ENCODE measurements around the gene SCN1A. TPM values are rescaled to one million over a fixed set of nuclear protein-coding genes. Genes with fewer than 3 reads are reported as not detected.

SCN1A gene
- total RNA-seq, 8 experiments from 2014 or later = 0.10 to 50.7 (median 4.1) TPM

DNA sequence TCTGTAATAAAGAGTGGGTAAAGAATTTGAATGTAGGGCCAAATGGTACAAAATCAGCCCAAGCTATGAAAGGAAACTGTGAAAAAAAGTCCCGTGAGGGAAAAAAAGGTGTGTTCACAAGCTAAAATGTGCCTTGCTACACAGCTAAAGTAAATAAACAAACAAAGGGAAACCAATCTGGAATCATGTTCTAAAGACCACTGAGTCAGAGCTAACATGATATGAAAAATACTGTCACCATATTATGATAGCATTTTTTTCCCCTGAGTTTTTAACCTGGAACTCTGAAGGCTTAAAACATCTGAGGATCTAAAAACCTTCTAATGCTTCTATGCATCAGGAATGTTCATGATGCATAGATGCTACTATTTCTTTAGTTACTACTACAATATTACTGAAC lies 58.8 kb downstream of the SCN1A start:
- in situ Hi-C loops (cut with MboI; ENCODE audit: low pct_unique_long_range_greater_than_20kb in 2 of 9, low sequenced_read_pairs in 9 of 9, unreplicated experiment in 9 of 9) = no loop called here
- Histone ChIP-seq H3K4me1 (replicated peaks in 1 of 2) (no peaks in the 10 kb centered on the region), H3K27ac (no peak overlapping the region), H3K4me3 (no peak overlapping the region)
- ATAC-seq (replicated peaks in 6 of 8) = no peak
- 13 to 100% (median 85%) methylated on average over 1 of the region's 1 CpG for WGBS, 10 experiments

DNA sequence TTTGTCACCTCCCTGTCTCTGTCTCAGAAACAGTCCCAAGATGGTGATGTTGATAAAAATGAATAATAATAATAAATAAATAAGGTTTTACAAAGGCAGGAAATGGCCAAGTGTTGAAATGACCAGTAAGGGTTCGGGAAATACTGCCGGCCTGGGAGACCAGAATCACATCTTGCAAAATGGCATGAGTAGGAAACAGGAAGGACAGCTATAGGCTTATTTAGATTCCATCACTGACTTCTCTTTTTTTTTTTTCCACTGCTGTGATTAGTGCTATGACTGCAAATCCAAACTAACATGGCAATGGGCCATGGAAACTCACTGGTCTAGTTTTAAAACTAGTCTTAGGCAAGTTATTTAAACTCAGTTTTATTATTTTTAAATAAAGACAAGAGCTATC lies 60.6 kb downstream of the SCN1A start:
- Histone ChIP-seq H3K4me3 (no peak overlapping the region), H3K27ac (no peak overlapping the region), H3K4me1 (replicated peaks in 1 of 2) (no peaks in the 10 kb centered on the region)
- no peak for ATAC-seq (replicated peaks in 6 of 8)
- WGBS, 10 experiments = 62 to 93% (median 91%) methylated on average over 1 to 2 of the region's 2 CpGs; no CpG with 5 or more reads in 2 of the 10 experiments
- in situ Hi-C loops (cut with MboI; ENCODE audit: low pct_unique_long_range_greater_than_20kb in 2 of 9, low sequenced_read_pairs in 9 of 9, unreplicated experiment in 9 of 9) = no loop called here

DNA sequence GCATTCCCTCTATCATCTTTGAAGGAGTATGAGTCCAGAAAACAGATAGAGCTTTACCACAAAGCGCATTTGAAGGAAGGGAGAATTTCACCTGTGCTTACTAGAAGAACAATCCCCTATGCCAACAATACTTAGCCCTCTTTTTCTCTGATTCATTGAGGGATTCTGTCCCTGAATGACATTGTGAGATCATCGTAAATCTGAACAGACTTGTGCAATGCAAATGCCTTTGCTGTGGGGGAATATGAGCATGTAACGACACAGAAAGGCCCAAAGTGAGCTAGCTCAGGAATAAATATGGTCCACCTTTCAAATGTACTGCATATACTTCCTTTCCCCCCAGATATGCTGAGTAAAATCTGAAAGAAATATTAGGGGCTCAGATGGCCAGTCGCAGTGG lies 67.6 kb downstream of the SCN1A start:
- in situ Hi-C loops (cut with MboI; ENCODE audit: low pct_unique_long_range_greater_than_20kb in 2 of 9, low sequenced_read_pairs in 9 of 9, unreplicated experiment in 9 of 9) = no loop called here
- ATAC-seq (replicated peaks in 6 of 8) = peak in 1 of 8 experiments; percentile 61
- Histone ChIP-seq H3K4me3 (no peak overlapping the region), H3K27ac (no peak overlapping the region), H3K4me1 (replicated peaks in 1 of 2) (no peaks in the 10 kb centered on the region)
- WGBS, 10 experiments = 40 to 100% (median 80%) methylated on average over 1 to 4 of the region's 4 CpGs; no CpG with 5 or more reads in 3 of the 10 experiments

DNA sequence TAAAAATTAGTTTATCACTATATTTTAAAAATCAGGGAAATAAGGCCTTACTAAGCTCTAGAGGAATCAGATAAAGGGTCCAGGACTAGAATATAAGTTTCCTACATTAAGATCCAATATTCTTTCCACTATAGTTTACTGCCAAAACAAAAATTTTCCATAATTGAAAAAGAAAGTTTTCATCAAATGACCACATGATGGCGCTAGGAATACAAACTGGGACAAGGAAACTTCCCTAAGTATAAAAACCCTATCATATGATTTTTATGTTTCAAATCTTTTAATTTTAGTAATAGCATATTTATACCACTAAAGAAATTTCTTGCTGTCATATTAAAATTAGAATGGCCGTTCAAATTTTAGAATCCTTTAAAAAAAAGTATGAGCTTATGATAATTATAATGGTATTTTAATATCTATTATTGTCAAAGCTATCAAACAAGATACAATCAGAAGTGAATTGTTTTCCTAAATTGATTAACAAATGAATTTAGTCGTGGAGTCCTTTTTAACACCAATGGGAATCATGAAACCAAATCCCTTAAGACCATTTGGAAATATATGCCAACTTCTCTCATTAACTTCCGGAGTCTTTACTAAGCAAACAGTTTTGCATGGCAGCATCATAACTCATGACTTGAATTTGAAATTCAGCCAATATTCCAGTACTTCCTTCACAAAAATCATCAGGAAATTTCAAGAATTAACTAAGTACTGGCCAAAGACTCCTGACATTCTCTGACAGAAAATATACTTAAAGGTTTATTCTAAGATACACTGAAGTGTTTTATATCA lies 70.3 kb downstream of the SCN1A start:
- 0 to 45% (median 7%) methylated on average over 1 to 4 of the region's 4 CpGs for WGBS, 10 experiments
- Histone ChIP-seq H3K4me1 (replicated peaks in 1 of 2) (no peaks in the 10 kb centered on the region), H3K4me3 (no peak overlapping the region), H3K27ac (no peak overlapping the region)
- in situ Hi-C loops (cut with MboI; ENCODE audit: low pct_unique_long_range_greater_than_20kb in 2 of 9, low sequenced_read_pairs in 9 of 9, unreplicated experiment in 9 of 9) = no loop called here
- ATAC-seq (replicated peaks in 6 of 8) = peak in 2 of 8 experiments; percentile 17 to 44

DNA sequence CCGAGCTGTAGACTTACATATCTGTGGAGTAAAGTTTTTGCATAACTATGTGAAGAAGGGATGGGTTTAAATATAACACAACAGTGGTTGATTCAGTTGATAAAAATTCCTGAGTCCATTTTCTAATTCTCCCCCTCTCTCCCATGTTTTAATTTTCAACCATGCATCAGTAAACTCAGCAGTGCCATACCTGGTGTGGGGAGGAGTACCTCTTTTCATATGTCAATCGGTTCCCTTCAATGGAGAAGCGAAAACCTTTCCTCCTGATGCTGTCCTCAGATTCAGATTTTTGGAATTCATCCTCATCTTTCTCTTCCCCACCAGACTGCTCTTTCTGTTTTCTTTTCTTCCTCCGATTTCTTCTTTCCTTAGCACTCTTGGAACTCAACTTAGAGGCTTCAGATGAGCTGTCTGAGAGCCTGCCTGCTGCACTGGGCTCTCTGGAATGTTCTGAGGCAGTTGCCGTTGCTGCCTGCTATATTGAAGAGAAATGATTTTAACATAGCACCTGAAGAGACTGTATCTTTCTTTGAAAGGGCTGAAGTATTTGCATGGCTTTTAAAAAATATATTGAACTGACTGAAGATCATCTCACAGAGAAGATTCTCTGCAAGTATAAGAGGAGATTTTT lies 82.9 kb downstream of the SCN1A start:
- ATAC-seq (replicated peaks in 6 of 8) = no peak
- Histone ChIP-seq H3K4me3 (no peak overlapping the region), H3K4me1 (replicated peaks in 1 of 2) (no peaks in the 10 kb centered on the region), H3K27ac (no peak overlapping the region)
- in situ Hi-C loops (cut with MboI; ENCODE audit: low pct_unique_long_range_greater_than_20kb in 2 of 9, low sequenced_read_pairs in 9 of 9, unreplicated experiment in 9 of 9) = no loop called here
- WGBS, 10 experiments = 42 to 95% (median 77%) methylated on average over 2 to 5 of the region's 5 CpGs

DNA sequence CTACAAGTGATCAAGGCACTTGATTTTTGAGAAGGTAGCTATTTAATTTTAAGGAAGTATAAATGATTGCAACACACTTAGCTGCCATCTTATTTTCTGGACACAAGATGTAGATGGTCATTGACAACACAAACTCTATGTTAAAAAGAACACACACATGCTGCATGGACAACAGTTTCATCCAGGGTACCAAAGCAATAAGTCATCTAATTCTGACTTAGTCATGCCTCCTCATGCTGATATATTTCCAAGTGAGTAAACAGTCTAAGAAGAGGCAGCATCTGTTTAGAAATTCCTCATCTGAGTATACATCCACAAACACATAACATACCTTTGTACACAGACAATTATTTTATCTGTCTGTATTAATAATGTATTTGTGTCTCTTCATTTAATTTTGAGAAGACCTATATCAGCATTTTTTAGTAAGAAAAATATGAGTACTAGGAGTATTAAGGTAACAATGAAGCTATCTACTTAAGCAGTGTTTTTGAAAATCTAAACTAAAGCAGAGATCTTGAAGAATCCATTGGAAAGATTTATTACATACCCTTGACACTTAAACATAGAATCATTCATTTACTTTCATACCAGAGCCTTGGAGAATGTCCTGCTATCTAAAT lies 84.9 kb downstream of the SCN1A start:
- H3K27ac ChIP-seq = no peak overlapping the region
- in situ Hi-C loops (cut with MboI; ENCODE audit: low pct_unique_long_range_greater_than_20kb in 2 of 9, low sequenced_read_pairs in 9 of 9, unreplicated experiment in 9 of 9) = no loop called here
- H3K4me3 ChIP-seq = no peak overlapping the region
- H3K4me1 ChIP-seq (replicated peaks in 1 of 2) = no peaks in the 10 kb centered on the region
- ATAC-seq (replicated peaks in 6 of 8) = no peak

DNA sequence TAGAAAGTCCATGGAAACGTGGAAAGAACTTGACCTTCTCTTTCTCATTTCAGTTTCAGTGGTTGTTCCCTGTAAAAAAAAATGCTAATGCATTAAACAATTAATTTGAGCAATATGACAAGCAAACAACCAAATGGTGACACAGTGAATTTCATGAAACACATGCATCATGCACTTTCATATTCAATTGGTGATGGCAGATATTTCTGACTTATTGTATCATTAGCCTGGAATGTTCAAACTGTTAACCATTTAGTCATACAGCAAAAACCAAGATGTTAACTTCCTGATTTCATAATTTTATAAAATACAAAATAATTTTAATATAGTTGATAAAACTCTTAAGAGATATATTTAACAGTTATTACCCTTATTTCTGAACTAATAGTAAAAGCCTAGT lies 85.5 kb downstream of the SCN1A start:
- H3K4me3 ChIP-seq = no peak overlapping the region
- ATAC-seq (replicated peaks in 6 of 8) = no peak
- no peak overlapping the region for H3K27ac ChIP-seq
- WGBS, 10 experiments = 13 to 100% (median 63%) methylated on average over 1 of the region's 1 CpG; no CpG with 5 or more reads in 2 of the 10 experiments
- in situ Hi-C loops (cut with MboI; ENCODE audit: low pct_unique_long_range_greater_than_20kb in 2 of 9, low sequenced_read_pairs in 9 of 9, unreplicated experiment in 9 of 9) = no loop called here
- H3K4me1 ChIP-seq (replicated peaks in 1 of 2) = no peaks in the 10 kb centered on the region

DNA sequence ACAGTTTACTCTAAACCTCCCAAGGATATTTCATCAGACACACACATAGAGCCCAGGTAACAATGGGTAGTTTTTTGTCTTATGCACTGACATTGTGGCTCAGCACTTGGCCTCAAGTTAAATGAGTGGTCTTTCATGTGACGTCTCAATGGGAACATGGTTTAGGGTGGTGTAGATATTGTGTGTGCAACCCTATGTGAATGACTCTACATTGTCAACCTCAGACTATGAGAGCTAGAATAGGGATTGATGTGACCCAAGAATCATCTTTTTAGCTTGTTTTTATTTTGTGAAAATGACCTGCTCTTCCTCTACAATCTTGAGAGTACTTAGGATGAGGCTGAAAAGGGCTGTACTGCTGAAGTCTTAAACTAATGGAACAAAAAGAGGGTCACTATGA lies 86.2 kb downstream of the SCN1A start:
- no peak for ATAC-seq (replicated peaks in 6 of 8)
- no peaks in the 10 kb centered on the region for H3K4me1 ChIP-seq (replicated peaks in 1 of 2)
- in situ Hi-C loops (cut with MboI; ENCODE audit: low pct_unique_long_range_greater_than_20kb in 2 of 9, low sequenced_read_pairs in 9 of 9, unreplicated experiment in 9 of 9) = no loop called here
- no peak overlapping the region for H3K4me3 ChIP-seq
- no peak overlapping the region for H3K27ac ChIP-seq
- 75 to 100% (median 83%) methylated on average over 1 of the region's 1 CpG; no CpG with 5 or more reads in 5 of the 10 experiments for WGBS, 10 experiments

DNA sequence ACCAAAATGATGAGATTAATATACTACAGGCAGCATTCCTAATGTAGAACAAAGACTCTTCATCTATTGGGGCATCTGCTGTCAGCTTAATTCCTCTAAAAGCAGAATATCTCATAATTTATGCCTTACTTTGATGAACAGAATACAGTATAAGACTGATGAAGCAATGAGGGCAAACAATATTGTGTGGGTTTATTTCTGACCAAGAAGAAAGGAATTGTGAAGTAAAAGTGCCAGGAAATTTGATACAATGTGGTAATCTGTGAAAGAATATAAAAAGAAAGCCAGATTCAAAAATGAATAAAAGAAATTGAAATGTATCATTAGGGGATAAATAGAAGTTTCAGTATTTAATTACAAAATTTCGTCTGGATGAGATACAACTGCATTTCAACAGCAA lies 95.5 kb downstream of the SCN1A start:
- ATAC-seq (replicated peaks in 6 of 8) = no peak
- 0 to 43% (median 9%) methylated on average over 1 of the region's 1 CpG for WGBS, 10 experiments
- Histone ChIP-seq H3K4me1 (replicated peaks in 1 of 2) (no peaks in the 10 kb centered on the region), H3K4me3 (no peak overlapping the region), H3K27ac (no peak overlapping the region)
- in situ Hi-C loops (cut with MboI; ENCODE audit: low pct_unique_long_range_greater_than_20kb in 2 of 9, low sequenced_read_pairs in 9 of 9, unreplicated experiment in 9 of 9) = no loop called here

DNA sequence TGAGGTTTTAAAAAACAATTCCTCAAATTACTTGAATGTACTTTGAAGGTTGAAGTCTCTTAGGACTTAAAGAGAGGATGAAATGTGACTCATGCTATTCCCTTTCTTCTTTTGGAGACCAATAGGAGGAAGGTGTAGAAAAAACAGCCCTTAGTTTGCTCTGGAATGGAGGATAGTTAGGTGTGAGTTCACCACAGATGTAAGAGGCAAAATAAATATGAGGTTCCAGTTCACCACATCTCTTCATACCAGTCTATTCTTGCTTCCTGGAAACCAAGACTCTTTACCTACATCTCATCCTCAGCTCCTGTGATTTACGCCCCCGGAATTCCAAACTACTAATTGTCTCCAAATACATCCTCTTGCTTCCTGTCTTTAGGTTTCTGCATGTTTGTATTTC lies 96.8 kb downstream of the SCN1A start:
- Histone ChIP-seq H3K4me3 (no peak overlapping the region), H3K4me1 (replicated peaks in 1 of 2) (no peaks in the 10 kb centered on the region), H3K27ac (no peak overlapping the region)
- WGBS, 10 experiments = 50 to 100% (median 91%) methylated on average over 2 of the region's 2 CpGs; no CpG with 5 or more reads in 4 of the 10 experiments
- no peak for ATAC-seq (replicated peaks in 6 of 8)
- in situ Hi-C loops (cut with MboI; ENCODE audit: low pct_unique_long_range_greater_than_20kb in 2 of 9, low sequenced_read_pairs in 9 of 9, unreplicated experiment in 9 of 9) = no loop called here

DNA sequence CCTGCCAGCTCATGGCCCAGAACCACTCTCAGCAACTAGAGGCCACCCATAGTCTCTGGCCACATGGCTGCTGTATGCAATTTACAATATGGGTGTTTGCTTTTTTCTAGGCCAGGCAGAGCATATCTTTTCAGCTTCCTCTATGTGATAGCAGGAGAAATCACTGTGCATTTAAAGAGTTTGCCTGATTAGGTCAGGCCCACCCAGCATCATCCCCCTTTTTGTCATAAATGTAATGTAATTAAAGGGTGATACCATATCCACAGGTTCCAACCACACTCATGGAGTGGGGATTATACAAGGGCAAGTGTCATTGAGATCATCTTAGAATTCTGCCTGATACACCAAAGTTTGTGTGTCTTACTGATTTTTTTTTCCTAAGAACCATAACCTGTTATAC lies 102.5 kb downstream of the SCN1A start:
- in situ Hi-C loops (cut with MboI; ENCODE audit: low pct_unique_long_range_greater_than_20kb in 2 of 9, low sequenced_read_pairs in 9 of 9, unreplicated experiment in 9 of 9) = no loop called here
- ATAC-seq (replicated peaks in 6 of 8) = no peak
- no peak overlapping the region for H3K4me3 ChIP-seq
- no peak overlapping the region for H3K27ac ChIP-seq
- H3K4me1 ChIP-seq (replicated peaks in 1 of 2) = no peaks in the 10 kb centered on the region

DNA sequence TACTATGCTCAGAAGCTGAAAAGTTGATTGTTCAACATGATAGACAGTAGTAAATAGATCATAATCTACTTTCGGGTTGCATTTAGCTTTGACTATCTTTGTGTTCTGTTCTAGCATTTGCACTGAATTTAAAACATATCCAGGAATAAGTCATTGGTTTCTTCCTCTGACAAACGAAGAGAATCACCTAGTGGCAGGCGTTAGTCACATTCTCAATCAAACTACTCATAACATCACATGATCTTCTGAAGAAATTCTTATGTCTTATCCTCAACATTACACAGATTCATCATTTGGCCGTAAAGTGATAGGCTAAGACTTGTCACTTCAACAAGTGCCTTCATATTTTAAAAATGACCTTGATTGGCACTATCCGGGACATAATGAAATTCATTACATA lies 110.6 kb downstream of the SCN1A start:
- H3K27ac ChIP-seq = no peak overlapping the region
- H3K4me3 ChIP-seq = no peak overlapping the region
- no peaks in the 10 kb centered on the region for H3K4me1 ChIP-seq (replicated peaks in 1 of 2)
- in situ Hi-C loops (cut with MboI; ENCODE audit: low pct_unique_long_range_greater_than_20kb in 2 of 9, low sequenced_read_pairs in 9 of 9, unreplicated experiment in 9 of 9) = no loop called here
- 29 to 100% (median 74%) methylated on average over 1 to 5 of the region's 5 CpGs for WGBS, 10 experiments
- no peak for ATAC-seq (replicated peaks in 6 of 8)

DNA sequence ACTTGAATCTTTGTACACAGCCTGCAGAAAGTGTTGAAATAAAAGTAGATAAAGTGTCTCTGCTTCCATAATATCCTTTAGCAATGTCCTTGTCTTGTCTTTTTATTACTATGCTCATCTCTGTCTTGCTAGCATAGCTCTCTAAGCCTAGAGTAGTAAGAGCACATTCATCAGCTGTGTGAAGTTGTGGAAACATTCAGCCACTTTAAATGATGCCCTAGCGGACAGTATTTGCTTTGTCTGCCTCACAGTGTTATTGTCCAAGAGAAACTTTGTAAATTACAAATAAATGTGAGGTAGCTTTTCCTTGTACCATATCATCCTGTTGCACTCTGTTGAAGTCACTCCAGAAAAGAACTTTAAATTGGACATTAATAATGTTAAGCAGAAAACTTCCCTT lies 113.9 kb downstream of the SCN1A start:
- no peak overlapping the region for H3K27ac ChIP-seq
- H3K4me1 ChIP-seq (replicated peaks in 1 of 2) = no peaks in the 10 kb centered on the region
- WGBS, 10 experiments = 38 to 100% (median 100%) methylated on average over 1 of the region's 1 CpG; no CpG with 5 or more reads in 7 of the 10 experiments
- no peak overlapping the region for H3K4me3 ChIP-seq
- no peak for ATAC-seq (replicated peaks in 6 of 8)
- in situ Hi-C loops (cut with MboI; ENCODE audit: low pct_unique_long_range_greater_than_20kb in 2 of 9, low sequenced_read_pairs in 9 of 9, unreplicated experiment in 9 of 9) = no loop called here

Measured in motor neuron (in vitro differentiated cells).